ENCODE results near the gene ST6GALNAC5. TPM values are rescaled to one million over a fixed set of nuclear protein-coding genes. Genes with fewer than 3 reads are reported as not detected.

Gene ST6GALNAC5
- polyA plus RNA-seq, 1 donor: 1.4 TPM

- no peak for DNase-seq (ENCODE audit: low read depth)
Observed at GRCh38 chr1:77012066-77012465, 144.8 kb downstream of the ST6GALNAC5 start.

DNA sequence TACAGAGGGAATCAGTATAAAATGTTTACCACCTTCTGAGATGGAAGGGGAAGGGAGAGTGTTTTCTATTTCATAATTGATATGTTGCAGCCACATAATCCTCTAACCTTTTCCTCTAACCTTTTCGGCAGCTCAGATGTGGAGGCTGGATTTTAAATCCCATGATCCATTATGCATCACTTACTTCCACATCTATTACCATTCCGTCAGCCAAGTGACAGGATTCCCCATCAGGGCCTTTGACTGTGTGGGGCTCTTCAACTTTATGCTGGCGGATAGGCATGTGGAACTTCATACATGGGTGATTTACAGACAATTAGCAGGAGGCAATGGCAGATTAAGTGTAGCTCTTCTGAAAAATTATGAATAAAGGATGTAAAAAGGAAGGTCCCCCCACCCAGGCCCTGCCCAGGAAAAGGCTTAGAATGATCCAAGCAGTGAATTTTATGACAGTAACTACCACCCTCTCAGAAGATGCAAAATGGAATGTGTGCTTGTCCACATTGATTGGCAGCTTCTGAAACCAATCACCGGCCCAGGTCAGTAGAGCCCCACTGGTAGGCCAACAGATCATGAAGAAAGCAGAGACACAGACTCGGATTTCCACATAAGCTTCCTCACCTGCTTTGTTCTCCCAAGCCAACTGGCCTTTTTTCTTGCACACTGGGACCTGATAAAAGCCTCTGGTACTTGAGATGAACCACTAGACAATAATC is 147.0 kb downstream of the ST6GALNAC5 start:
- no peak for DNase-seq (ENCODE audit: low read depth)

DNA sequence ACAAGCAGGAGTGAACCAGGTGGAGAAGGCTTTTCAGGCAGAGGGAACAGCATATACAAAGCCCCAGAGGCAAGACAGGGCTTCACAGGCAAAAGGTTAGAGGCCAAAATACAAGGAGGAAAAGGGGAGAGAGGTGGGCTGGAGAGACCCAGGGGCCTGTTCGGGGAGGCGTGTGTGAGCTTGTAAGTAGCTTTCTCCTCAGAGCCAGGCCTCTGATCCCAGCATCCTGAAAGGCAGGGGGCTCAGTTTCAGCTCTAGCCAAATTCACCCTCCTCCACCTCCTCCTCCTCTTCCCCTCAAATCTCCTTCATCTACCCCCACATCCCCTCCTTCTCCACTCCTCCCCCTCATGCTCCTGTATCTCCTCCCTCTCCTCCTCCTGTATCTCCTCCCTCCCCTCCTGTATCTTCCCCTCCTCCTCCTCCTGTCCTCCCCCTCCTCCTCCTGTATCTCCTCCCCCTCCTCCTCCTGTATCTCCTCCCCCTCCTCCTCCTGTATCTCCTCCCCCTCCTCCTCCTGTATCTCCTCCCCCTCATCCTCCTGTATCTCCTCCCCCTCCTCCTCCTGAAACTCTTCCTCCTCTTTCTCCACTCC is 148.6 kb downstream of the ST6GALNAC5 start:
- DNase-seq (ENCODE audit: low read depth): no peak

DNA sequence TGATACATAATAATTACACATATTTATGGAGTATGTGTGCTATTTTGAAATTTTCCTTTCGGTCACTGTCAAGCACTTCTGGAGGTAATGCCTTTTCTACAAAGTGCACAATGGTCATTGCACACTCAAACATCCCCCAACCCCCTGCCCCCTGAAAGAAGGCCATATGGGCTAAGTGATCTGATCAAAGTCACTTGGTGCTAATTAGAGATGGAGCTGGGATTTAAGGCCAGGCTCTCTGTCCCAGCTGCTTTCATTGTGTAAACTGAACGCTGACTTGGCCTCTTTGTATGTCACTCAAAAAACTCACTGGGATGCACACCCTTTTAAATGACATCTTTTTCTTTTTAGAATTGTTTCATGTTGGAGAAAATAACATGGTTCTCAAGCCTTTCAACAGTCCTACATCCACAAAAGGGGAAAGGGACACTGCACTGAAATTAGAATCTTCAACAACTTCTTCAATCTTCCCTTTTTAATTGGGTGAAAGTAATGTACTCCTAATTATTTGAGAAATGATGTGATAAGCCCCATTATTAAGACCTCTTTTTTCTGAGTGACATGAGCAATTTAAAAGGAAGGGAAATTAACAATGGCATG is 149.2 kb downstream of the ST6GALNAC5 start:
- no peak for DNase-seq (ENCODE audit: low read depth)

DNA sequence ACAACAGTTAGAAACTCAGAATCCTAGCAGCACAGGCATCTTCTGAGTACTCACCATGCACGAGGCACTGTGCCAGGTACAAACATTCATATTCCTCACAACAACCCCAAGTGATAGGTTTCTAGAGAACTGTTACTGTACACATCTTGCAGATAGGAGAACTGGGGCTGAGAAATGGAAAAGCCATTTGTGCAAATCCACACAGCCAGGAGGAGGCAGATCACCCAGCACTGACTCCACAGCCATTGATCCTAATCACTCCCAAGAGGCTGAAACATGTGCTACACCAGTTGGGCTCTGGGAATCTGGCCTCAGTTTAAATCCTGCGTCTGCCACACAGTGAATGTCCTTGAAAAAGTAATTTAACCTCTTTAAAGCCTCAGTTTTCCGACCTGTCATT is 151.0 kb downstream of the ST6GALNAC5 start:
- DNase-seq (ENCODE audit: low read depth): no peak

- no peak for DNase-seq (ENCODE audit: low read depth)
Observed at GRCh38 chr1:77018761-77019160, 151.5 kb downstream of the ST6GALNAC5 start.

GRCh38 chr1:77021732-77022131 is 154.5 kb downstream of the ST6GALNAC5 start:
- no peak for DNase-seq (ENCODE audit: low read depth)

- DNase-seq (ENCODE audit: low read depth): no peak
Observed at GRCh38 chr1:77024500-77024899, 157.2 kb downstream of the ST6GALNAC5 start.

- no peak for DNase-seq (ENCODE audit: low read depth)
Observed at GRCh38 chr1:77025599-77025998, 158.3 kb downstream of the ST6GALNAC5 start.

DNA sequence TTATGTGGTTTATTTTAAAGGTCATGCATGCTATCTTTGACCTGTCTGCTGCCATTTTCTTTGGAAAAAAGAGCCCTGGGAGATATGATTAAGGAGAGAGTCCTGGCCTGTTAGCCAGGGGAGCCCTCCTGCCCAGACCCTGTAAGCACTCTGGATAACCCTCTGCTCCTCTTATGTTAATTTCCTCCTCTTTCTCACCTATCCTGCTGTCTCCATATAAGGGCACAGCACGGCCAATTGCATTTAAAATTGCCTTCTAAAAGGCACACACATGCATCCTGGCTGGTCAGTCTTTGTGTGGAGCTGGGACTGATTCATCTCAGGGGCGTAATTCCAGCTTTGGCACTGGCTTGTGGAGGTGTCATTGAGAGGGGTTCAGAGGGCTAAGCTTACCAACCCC is 158.9 kb downstream of the ST6GALNAC5 start:
- DNase-seq (ENCODE audit: low read depth): no peak

GRCh38 chr1:77026640-77027039 is 159.4 kb downstream of the ST6GALNAC5 start:
- no peak for DNase-seq (ENCODE audit: low read depth)

DNA sequence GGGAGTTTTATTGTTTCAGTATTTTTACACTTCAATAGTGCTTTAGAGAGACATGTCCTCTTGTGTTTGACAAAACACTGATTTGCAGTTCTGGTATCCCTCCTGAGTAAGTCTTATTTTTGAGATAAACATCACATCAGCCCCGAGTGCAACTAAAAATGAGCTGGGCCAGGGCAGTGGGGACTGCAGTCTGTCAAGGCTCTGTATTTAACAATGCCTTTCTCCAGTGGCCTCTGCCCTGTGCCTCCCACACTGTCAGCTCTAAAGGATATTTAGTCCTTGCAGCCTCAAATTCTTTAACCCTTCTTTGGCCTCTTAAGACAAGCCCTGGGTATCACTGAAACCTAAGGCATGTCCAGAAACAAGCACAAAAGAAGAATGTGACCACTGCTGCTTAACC is 160.6 kb downstream of the ST6GALNAC5 start:
- no peak for DNase-seq (ENCODE audit: low read depth)

GRCh38 chr1:77030401-77031105 is 163.3 kb downstream of the ST6GALNAC5 start:
- DNase-seq (ENCODE audit: low read depth): no peak

GRCh38 chr1:77031106-77031662 is 163.9 kb downstream of the ST6GALNAC5 start:
- no peak for DNase-seq (ENCODE audit: low read depth)

DNA sequence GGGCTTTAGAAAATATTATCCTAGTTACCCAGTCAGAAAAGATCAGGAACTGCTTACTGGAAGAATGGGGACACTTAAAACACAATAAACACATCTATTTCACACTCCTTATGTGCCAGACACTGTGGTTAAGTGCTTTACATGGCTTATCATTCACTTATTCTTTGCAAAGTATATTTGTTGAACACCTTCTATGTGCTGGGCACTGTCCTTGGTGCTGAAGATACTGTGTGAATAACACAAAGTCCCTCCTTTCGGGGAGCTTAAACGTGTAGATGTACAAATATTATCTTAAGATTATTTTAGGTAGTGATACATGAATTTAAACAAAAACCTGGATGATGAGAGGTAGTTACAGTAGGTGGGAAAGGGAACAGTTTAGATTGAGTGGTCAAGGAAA is 169.3 kb downstream of the ST6GALNAC5 start:
- no peak for DNase-seq (ENCODE audit: low read depth)

DNA sequence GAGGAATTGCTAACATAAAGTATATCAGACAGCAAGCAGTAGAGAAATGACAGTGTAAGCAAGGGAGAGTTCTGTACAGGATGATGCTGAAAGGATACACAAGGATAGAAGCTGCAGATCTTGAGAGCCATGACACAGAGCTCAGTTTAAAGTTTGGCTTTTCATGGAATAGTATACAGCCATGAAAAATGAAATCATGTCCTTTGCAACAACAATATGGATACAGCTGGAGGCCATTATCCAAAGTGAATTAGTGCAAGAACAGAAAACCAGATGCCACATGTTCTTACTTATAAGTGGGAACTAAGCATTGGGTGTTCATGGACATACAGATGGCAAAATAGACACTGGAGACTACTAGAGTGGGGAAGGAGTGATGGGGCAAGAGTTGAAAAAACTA is 169.8 kb downstream of the ST6GALNAC5 start:
- no peak for DNase-seq (ENCODE audit: low read depth)

- DNase-seq (ENCODE audit: low read depth): no peak
Observed at GRCh38 chr1:77038000-77038399, 170.7 kb downstream of the ST6GALNAC5 start.

GRCh38 chr1:77039111-77039510 is 171.8 kb downstream of the ST6GALNAC5 start:
- DNase-seq (ENCODE audit: low read depth): no peak

DNA sequence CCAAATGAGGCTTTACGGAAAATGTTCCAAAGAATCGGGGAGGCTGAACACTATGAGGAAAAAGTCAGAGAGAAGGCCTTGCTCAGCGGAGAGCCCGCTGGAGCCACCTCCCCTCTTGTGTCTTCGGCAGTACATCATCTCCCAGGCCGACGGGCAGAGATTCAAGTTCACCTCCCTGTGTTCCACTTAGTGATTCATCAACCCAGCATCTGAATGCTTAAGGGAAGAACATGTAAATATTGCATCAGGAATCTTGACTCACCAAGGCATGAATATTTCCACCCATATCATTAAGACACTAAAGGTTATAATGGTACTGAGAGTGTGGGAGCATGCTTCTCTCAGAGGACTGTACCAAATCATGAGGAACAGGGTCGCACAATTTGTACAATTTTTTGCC is 172.5 kb downstream of the ST6GALNAC5 start:
- no peak for DNase-seq (ENCODE audit: low read depth)

GRCh38 chr1:77040826-77041225 is 173.5 kb downstream of the ST6GALNAC5 start:
- no peak for DNase-seq (ENCODE audit: low read depth)

DNA sequence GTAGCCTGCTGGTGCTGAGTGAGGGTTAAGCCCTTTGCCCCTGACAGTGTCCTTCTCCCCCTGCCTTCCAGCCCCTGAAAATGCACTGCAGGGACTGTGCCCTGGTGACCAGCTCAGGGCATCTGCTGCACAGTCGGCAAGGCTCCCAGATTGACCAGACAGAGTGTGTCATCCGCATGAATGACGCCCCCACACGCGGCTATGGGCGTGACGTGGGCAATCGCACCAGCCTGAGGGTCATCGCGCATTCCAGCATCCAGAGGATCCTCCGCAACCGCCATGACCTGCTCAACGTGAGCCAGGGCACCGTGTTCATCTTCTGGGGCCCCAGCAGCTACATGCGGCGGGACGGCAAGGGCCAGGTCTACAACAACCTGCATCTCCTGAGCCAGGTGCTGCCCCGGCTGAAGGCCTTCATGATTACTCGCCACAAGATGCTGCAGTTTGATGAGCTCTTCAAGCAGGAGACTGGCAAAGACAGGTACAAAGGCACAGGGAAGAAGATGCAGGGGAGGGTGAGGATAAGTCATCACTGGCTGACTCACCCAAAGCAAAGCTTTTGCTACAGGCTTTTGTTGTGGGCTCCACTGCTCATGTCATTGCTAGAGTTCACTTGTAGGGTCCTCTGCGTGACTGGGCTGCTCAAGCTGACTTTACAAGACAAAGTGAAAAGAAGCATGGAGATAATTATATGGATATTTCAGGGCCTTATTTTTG is 177.0 kb downstream of the ST6GALNAC5 start:
- DNase-seq (ENCODE audit: low read depth): no peak

GRCh38 chr1:77047575-77047974 is 180.3 kb downstream of the ST6GALNAC5 start:
- no peak for DNase-seq (ENCODE audit: low read depth)

All from forelimb muscle (tissue), 1 donor.